ENCODE measurements around the gene SLC39A9.

Gene SLC39A9

DNA sequence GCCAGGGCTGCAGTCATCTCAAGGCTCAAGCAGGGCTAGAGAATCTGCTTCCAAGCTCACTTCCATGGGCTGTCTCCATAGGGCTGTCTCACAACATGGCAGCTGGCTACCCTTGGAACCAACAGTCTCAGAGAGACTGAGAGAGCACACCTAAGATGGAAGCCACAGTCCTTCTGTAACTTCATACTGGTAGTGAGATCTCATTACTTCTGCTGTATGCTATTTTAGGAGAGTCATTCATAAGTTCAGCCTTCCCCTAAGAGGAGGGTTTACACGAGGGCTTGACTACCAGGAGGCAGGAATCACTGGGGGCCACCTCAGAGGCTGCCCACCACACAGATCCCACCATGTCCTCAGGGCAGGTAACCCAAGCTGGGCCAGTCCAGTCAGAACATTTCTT is 30.1 kb upstream of the SLC39A9 start:
- TF ChIP-seq, protein P1, sequence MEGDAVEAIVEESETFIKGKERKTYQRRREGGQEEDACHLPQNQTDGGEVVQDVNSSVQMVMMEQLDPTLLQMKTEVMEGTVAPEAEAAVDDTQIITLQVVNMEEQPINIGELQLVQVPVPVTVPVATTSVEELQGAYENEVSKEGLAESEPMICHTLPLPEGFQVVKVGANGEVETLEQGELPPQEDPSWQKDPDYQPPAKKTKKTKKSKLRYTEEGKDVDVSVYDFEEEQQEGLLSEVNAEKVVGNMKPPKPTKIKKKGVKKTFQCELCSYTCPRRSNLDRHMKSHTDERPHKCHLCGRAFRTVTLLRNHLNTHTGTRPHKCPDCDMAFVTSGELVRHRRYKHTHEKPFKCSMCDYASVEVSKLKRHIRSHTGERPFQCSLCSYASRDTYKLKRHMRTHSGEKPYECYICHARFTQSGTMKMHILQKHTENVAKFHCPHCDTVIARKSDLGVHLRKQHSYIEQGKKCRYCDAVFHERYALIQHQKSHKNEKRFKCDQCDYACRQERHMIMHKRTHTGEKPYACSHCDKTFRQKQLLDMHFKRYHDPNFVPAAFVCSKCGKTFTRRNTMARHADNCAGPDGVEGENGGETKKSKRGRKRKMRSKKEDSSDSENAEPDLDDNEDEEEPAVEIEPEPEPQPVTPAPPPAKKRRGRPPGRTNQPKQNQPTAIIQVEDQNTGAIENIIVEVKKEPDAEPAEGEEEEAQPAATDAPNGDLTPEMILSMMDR (conservative IDR thresholded peaks at IDR 0.05; ENCODE audit: low read depth, low read length), result no peak
- no peak for DNase-seq (ENCODE audit: low read depth)
- no peak overlapping the region for H3K4me3 ChIP-seq (ENCODE audit: low read depth, low read length)

DNA sequence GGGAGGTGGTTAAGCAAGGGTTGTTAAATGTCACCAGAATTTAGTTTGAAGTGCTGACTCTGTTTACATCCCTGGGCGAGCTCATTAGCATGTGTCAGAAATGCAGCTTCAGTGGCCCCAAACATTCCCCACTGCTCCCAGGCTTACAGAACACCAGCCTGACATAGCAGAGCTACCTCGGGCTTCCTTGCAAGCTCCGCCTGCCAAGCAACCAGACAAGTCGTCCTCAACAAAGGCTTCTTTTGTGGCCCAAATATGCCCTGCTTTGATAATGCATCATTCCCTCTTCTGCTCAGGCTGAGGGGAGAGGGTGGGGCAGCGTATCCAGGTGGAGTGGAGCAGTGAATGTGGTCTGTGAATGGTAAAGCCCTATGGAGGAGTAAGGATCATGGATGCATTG is 28.4 kb upstream of the SLC39A9 start:
- no peak overlapping the region for H3K4me3 ChIP-seq (ENCODE audit: low read depth, low read length)
- TF ChIP-seq, protein P1 (conservative IDR thresholded peaks at IDR 0.05; ENCODE audit: low read depth, low read length), result no peak
- no peak for DNase-seq (ENCODE audit: low read depth)

- DNase-seq (ENCODE audit: low read depth), result no peak
- TF ChIP-seq, protein P1 (conservative IDR thresholded peaks at IDR 0.05; ENCODE audit: low read depth, low read length), result no peak
Observed at GRCh38 chr14:69372146-69372545, 26.3 kb upstream of the SLC39A9 start.

GRCh38 chr14:69373104-69373503 is 25.4 kb upstream of the SLC39A9 start:
- no peak for DNase-seq (ENCODE audit: low read depth)

More at GRCh38 chr14:69372146-69372545, 26.3 kb upstream of the SLC39A9 start:
- H3K4me3 ChIP-seq (ENCODE audit: low read depth, low read length), result no peak overlapping the region

DNA sequence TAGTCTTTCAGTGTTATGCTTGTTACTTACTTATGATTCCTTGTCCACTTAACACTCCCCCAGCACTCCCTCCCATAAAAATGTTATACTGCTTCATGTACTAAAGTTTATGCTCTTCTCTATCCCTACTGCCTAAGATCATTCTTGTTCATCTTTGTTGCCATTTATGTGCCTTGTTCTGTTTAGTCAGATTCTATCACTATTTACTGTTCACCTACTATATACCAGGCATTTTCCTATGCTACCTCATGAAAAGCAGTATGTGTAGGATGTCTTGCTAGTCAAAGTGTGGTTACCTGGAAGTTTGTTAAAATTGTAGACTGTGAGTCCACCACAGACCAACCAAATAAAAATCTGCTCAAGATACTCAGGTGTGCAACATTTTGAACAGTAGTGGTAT is 24.3 kb upstream of the SLC39A9 start:
- DNase-seq (ENCODE audit: low read depth), result no peak
- TF ChIP-seq, protein P1 (conservative IDR thresholded peaks at IDR 0.05; ENCODE audit: low read depth, low read length), result no peak
- H3K4me3 ChIP-seq (ENCODE audit: low read depth, low read length), result no peak overlapping the region

More at GRCh38 chr14:69373104-69373503, 25.4 kb upstream of the SLC39A9 start:
- no peak overlapping the region for H3K4me3 ChIP-seq (ENCODE audit: low read depth, low read length)
- TF ChIP-seq, protein P1 (conservative IDR thresholded peaks at IDR 0.05; ENCODE audit: low read depth, low read length), result no peak

DNA sequence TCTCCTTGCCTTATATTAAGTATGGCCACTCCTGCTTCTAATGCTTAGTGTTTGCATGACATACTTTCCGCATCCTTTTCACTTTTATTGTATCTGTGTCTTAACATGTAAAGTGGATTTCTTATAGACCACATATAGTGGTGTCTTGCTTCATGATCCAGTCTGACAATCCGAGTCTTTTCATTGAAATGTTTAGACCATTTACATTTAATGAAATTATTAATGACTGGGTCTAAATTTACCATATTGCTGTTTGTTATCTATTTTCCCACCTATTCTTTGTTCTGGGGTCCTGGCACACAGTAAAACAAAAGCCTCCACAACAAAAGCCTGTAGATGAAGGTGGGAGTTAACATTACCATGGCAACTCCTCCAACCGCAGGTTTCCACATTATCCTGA is 23.3 kb upstream of the SLC39A9 start:
- no peak overlapping the region for H3K4me3 ChIP-seq (ENCODE audit: low read depth, low read length)
- no peak for DNase-seq (ENCODE audit: low read depth)
- TF ChIP-seq, protein P1 (conservative IDR thresholded peaks at IDR 0.05; ENCODE audit: low read depth, low read length), result no peak

GRCh38 chr14:69375722-69376121 is 22.8 kb upstream of the SLC39A9 start:
- no peak for DNase-seq (ENCODE audit: low read depth)
- no peak overlapping the region for H3K4me3 ChIP-seq (ENCODE audit: low read depth, low read length)
- TF ChIP-seq, protein P1 (conservative IDR thresholded peaks at IDR 0.05; ENCODE audit: low read depth, low read length), result no peak

Measured in choroid plexus epithelial cell (primary cell).